ENCODE measurements around the gene TP73. TPM values are rescaled to one million over a fixed set of nuclear protein-coding genes. Genes with fewer than 3 reads are reported as not detected.
A peak's percentile ranks its signal among the peaks of the same experiment; 100 is the strongest.
"Not testable (repeated sequence)": the region's sequence is repeated elsewhere in the genome, so short reads cannot be mapped to it uniquely, and the experiment has no call there.

TP73 gene
- total RNA-seq, 4 donors from 2014 or later = 0.30 to 0.76 TPM; not detected in 2

GRCh38 chr1:3717715-3718601 lies 65.6 kb downstream of the TP73 start:
- no peak for TF ChIP-seq POLR2A (IDR thresholded peaks at IDR 0.05)
- TF ChIP-seq CTCF (IDR thresholded peaks at IDR 0.05) = no peak
- Histone ChIP-seq H3K4me1 (no peaks in the 10 kb centered on the region), H3K27me3 (peaks cover 0 to 15% of the 10 kb centered on the region in 2 donors), H3K9me3 (no peaks in the 10 kb centered on the region), H3K36me3 (no peaks in the 10 kb centered on the region), H3K27ac (no peak overlapping the region), H3K4me3 (no peak overlapping the region)
- intact Hi-C loops (cut with DNase I; ENCODE audit: low total_unique reads) = no loop called here
- DNase-seq = no peak

GRCh38 chr1:3718764-3719163 lies 66.4 kb downstream of the TP73 start:
- H3K27ac ChIP-seq = no peak overlapping the region
- H3K4me1 ChIP-seq = no peaks in the 10 kb centered on the region
- H3K36me3 ChIP-seq = no peaks in the 10 kb centered on the region
- H3K27me3 ChIP-seq = peaks cover 0 to 15% of the 10 kb centered on the region in 2 donors
- TF ChIP-seq POLR2A (IDR thresholded peaks at IDR 0.05) = no peak
- TF ChIP-seq CTCF (IDR thresholded peaks at IDR 0.05) = no peak
- intact Hi-C loops (cut with DNase I; ENCODE audit: low total_unique reads) = no loop called here
- no peaks in the 10 kb centered on the region for H3K9me3 ChIP-seq
- no peak for DNase-seq
- H3K4me3 ChIP-seq = no peak overlapping the region

- no peaks in the 10 kb centered on the region for H3K36me3 ChIP-seq
- TF ChIP-seq CTCF (IDR thresholded peaks at IDR 0.05) (no peak), POLR2A (IDR thresholded peaks at IDR 0.05) (no peak)
- H3K27me3 ChIP-seq = peaks cover 0 to 7% of the 10 kb centered on the region in 2 donors
- intact Hi-C loops (cut with DNase I; ENCODE audit: low total_unique reads) = no loop called here
- H3K9me3 ChIP-seq = no peaks in the 10 kb centered on the region
- H3K4me3 ChIP-seq = no peak overlapping the region
- DNase-seq = no peak
- H3K27ac ChIP-seq = no peak overlapping the region
- H3K4me1 ChIP-seq = no peaks in the 10 kb centered on the region
Measured at GRCh38 chr1:3721955-3722465, 69.7 kb downstream of the TP73 start.

- TF ChIP-seq POLR2A (IDR thresholded peaks at IDR 0.05) (no peak), CTCF (IDR thresholded peaks at IDR 0.05) (no peak)
- intact Hi-C loops (cut with DNase I; ENCODE audit: low total_unique reads) = no loop called here
- H3K4me3 ChIP-seq = no peak overlapping the region
- DNase-seq = no peak
- no peaks in the 10 kb centered on the region for H3K4me1 ChIP-seq
- H3K9me3 ChIP-seq = no peaks in the 10 kb centered on the region
- H3K27ac ChIP-seq = no peak overlapping the region
- no peaks in the 10 kb centered on the region for H3K36me3 ChIP-seq
- no peaks in the 10 kb centered on the region for H3K27me3 ChIP-seq
Measured at GRCh38 chr1:3722846-3723245, 70.5 kb downstream of the TP73 start.

- H3K9me3 ChIP-seq; H3K36me3 ChIP-seq; H3K4me1 ChIP-seq; H3K27me3 ChIP-seq; intact Hi-C loops (cut with DNase I; ENCODE audit: low total_unique reads); H3K4me3 ChIP-seq; H3K27ac ChIP-seq: not testable (repeated sequence)
- peak; percentile 45 to 54 for DNase-seq
- peak; percentile 59 to 83 (median 69) for TF ChIP-seq CTCF (IDR thresholded peaks at IDR 0.05)
Measured at GRCh38 chr1:3724416-3725030, 72.2 kb downstream of the TP73 start.
